Measurements from ENCODE around the gene MED13L. TPM values are rescaled to one million over a fixed set of nuclear protein-coding genes. Genes with fewer than 3 reads are reported as not detected.

Gene MED13L
- total and polyA plus RNA-seq, 2 of the 4 experiments (the other 2 are of a cell fraction): 17.9 to 49.1 TPM

- H3K4me3 ChIP-seq (ENCODE audit: insufficient read depth, low read depth, low read length): no peak overlapping the region
- peaks cover 13% of the 10 kb centered on the region for H3K9me1 ChIP-seq (ENCODE audit: insufficient read depth, low read length)
- H2BK15ac ChIP-seq (ENCODE audit: low read depth, low read length): no peak overlapping the region
- H3K79me1 ChIP-seq (ENCODE audit: low read depth in 1 of 2, low read length in 2 of 2): peaks cover 17 to 74% of the 10 kb centered on the region in 2 experiments
- H4K5ac ChIP-seq (ENCODE audit: low read depth, low read length): no peak overlapping the region
- no TSS peak for BruUV-seq (replicated peaks)
- no peak overlapping the region for H3K9ac ChIP-seq (ENCODE audit: low read depth, low read length)
- no peak overlapping the region for H4K8ac ChIP-seq (ENCODE audit: low read depth in 2 of 2, low read length in 2 of 2)
- H3K4ac ChIP-seq (ENCODE audit: low read depth, low read length): no peak overlapping the region
- no peak overlapping the region for H4K91ac ChIP-seq (ENCODE audit: insufficient read depth, low read depth, low read length)
- no peak overlapping the region for H3K27ac ChIP-seq (ENCODE audit: insufficient read depth, low read length)
- peaks cover 6% of the 10 kb centered on the region for H3K4me1 ChIP-seq (ENCODE audit: control insufficient read depth, insufficient read depth, low read length)
- no peak overlapping the region for H2BK5ac ChIP-seq (ENCODE audit: low read depth, low read length, poor library complexity, severe bottlenecking)
- no peak for ATAC-seq (ENCODE audit: low read depth)
- intact Hi-C loops (cut with micrococcal nuclease): loop anchor here (5.0 kb wide), 2 partner anchors 36 to 74 kb away; no protein-coding TSS in a partner anchor
- no peaks in the 10 kb centered on the region for H3K36me3 ChIP-seq (ENCODE audit: control insufficient read depth, insufficient read depth, low read length)
- DNase-seq: no peak
- ChIA-PET CTCF (no interaction called here), POLR2A (ENCODE audit: unreplicated experiment) (no interaction called here)
- WGBS, 2 experiments (ENCODE audit: extremely low coverage in 2 of 2, insufficient read length in 1 of 2): 88 to 100% methylated on average over 1 to 2 of the region's 3 CpGs
- H4K20me1 ChIP-seq (ENCODE audit: insufficient read depth, low read length): peaks cover 83% of the 10 kb centered on the region
- no peak overlapping the region for H3K56ac ChIP-seq (ENCODE audit: extremely low read depth, insufficient read depth, low read length)
- TF ChIP-seq CTCF (conservative IDR thresholded peaks at IDR 0.05; ENCODE audit: low read depth, low read length): no peak
- no peak for TF ChIP-seq USF2 (IDR thresholded peaks at IDR 0.05; ENCODE audit: low read depth, low read length)
- TF ChIP-seq CEBPB (IDR thresholded peaks at IDR 0.05; ENCODE audit: low read depth, low read length): no peak
- no peak for TF ChIP-seq FOS (IDR thresholded peaks at IDR 0.05; ENCODE audit: low read depth, low read length)
- TF ChIP-seq RAD21 (IDR thresholded peaks at IDR 0.05; ENCODE audit: low read length): no peak
- no peak for TF ChIP-seq NFE2L2 (IDR thresholded peaks at IDR 0.05; ENCODE audit: low read depth, low read length)
- no peak for TF ChIP-seq MAFK (IDR thresholded peaks at IDR 0.05; ENCODE audit: low read depth, low read length)
- no peak for TF ChIP-seq RFX5 (IDR thresholded peaks at IDR 0.05; ENCODE audit: low read depth, low read length)
- no peak for TF ChIP-seq ELK1 (IDR thresholded peaks at IDR 0.05; ENCODE audit: borderline replicate concordance, low read depth, low read length)
- TF ChIP-seq RCOR1 (IDR thresholded peaks at IDR 0.05; ENCODE audit: insufficient replicate concordance, low read length): no peak
- H2AK9ac ChIP-seq (replicated peaks; ENCODE audit: low read depth, low read length, poor library complexity): no peak overlapping the region
- H3K27me3 ChIP-seq (ENCODE audit: control insufficient read depth, insufficient read depth, low read length): no peaks in the 10 kb centered on the region
- no peak overlapping the region for H2AK5ac ChIP-seq (ENCODE audit: low read depth, low read length)
- in situ Hi-C loops (cut with MboI; ENCODE audit: low sequenced_read_pairs): no loop called here
- no peaks in the 10 kb centered on the region for H3K9me3 ChIP-seq (ENCODE audit: control insufficient read depth, insufficient read depth, low read length)
- H2BK120ac ChIP-seq (ENCODE audit: low read depth, low read length): no peak overlapping the region
- H3K23ac ChIP-seq (ENCODE audit: low read depth, low read length): 0 out of 2 replicates have a peak overlapping the region, but pooled peaks have one; percentile 82
- no peak overlapping the region for H3K14ac ChIP-seq (replicated peaks; ENCODE audit: low read depth, low read length)
- no peak overlapping the region for H3K4me2 ChIP-seq (ENCODE audit: low read depth, low read length)
- H3K18ac ChIP-seq (ENCODE audit: low read depth, low read length): no peak overlapping the region
- no peak overlapping the region for H2AFZ ChIP-seq (replicated peaks; ENCODE audit: low read length, poor library complexity)
- no peak overlapping the region for H2BK20ac ChIP-seq (ENCODE audit: low read depth, low read length)
- dilution Hi-C loops (cut with HindIII; ENCODE audit: low sequenced_read_pairs, unreplicated experiment): no loop called here
Observed at GRCh38 chr12:116188581-116188980, 88.9 kb downstream of the MED13L start.
